ENCODE results near the gene SGK1. TPM values are rescaled to one million over a fixed set of nuclear protein-coding genes. Genes with fewer than 3 reads are reported as not detected.

SGK1 gene
- total RNA-seq, 1 experiment from 2014 or later, result 7.8 TPM

GRCh38 chr6:134201716-134202115, 116.2 kb downstream of the SGK1 start:
- no peaks in the 10 kb centered on the region for H3K4me1 ChIP-seq (ENCODE audit: insufficient read depth, low read length)
- no peak overlapping the region for H3K4me2 ChIP-seq (ENCODE audit: insufficient read depth, insufficient read length, low read length)
- no peak overlapping the region for H3K4ac ChIP-seq (ENCODE audit: low read depth, low read length)
- H3K23me2 ChIP-seq (ENCODE audit: insufficient read length, low read depth, low read length, poor library complexity, severe bottlenecking), result no peaks in the 10 kb centered on the region
- no peak for TF ChIP-seq CTCF (conservative IDR thresholded peaks at IDR 0.05)
- WGBS (ENCODE audit: extremely low coverage, insufficient read length, low lambda C conversion rate), result no CpG with 5 or more reads among the region's 5 CpGs
- H3K79me1 ChIP-seq (ENCODE audit: insufficient read depth, low read depth, low read length, poor library complexity, severe bottlenecking), result no peaks in the 10 kb centered on the region
- peaks cover 6 to 7% of the 10 kb centered on the region in 2 experiments for H3K4me1 Mint-ChIP-seq
- no peaks in the 10 kb centered on the region for H4K20me1 ChIP-seq (ENCODE audit: control insufficient read depth, insufficient read depth, insufficient read length)
- H3K56ac ChIP-seq (ENCODE audit: insufficient read length, low read depth, low read length), result no peak overlapping the region
- peaks cover 0 to 6% (median 2%) of the 10 kb centered on the region in 3 experiments; a peak in 3 of 7 replicates for H3K36me3 Mint-ChIP-seq (ENCODE audit: insufficient read depth in 1 of 3, low read depth in 3 of 3)
- H3K9me3 ChIP-seq (ENCODE audit: control insufficient read depth, low read depth, low read length), result no peaks in the 10 kb centered on the region
- H2AK5ac ChIP-seq (ENCODE audit: insufficient read length, low read length), result no peak overlapping the region
- H2BK15ac ChIP-seq (ENCODE audit: low read depth, low read length), result no peak overlapping the region
- H3K27me3 ChIP-seq (ENCODE audit: insufficient read depth, low read length), result no peaks in the 10 kb centered on the region
- H3K18ac ChIP-seq (ENCODE audit: insufficient read length, low read depth, low read length), result no peak overlapping the region
- H4K8ac ChIP-seq (replicated peaks; ENCODE audit: insufficient read length, low read depth, low read length), result no peak overlapping the region
- no peak overlapping the region for H2BK5ac ChIP-seq (ENCODE audit: insufficient read length, low read length)
- H2BK20ac ChIP-seq (ENCODE audit: low read depth, low read length, poor library complexity, severe bottlenecking), result no peak overlapping the region
- no peak overlapping the region for H3K9ac ChIP-seq (ENCODE audit: extremely low read depth, insufficient read length, low read length)
- peaks cover 4 to 6% of the 10 kb centered on the region in 2 experiments; a peak in 3 of 5 replicates for H3K9me3 Mint-ChIP-seq
- H4K91ac ChIP-seq (ENCODE audit: insufficient read length, low read depth, low read length), result no peak overlapping the region
- H2BK12ac ChIP-seq (ENCODE audit: insufficient read length, low read depth, low read length), result no peak overlapping the region
- no peaks in the 10 kb centered on the region for H3K27me3 Mint-ChIP-seq (ENCODE audit: low read depth)
- no peak overlapping the region for H3K27ac ChIP-seq (ENCODE audit: insufficient read length, low read depth, low read length)
- no peak overlapping the region for H2BK120ac ChIP-seq (ENCODE audit: low read depth, low read length, poor library complexity, severe bottlenecking)
- no peak overlapping the region for H3K23ac ChIP-seq (ENCODE audit: insufficient read length, low read depth, low read length)
- H3T11ph ChIP-seq (ENCODE audit: low read length), result no peak overlapping the region
- H3K79me2 ChIP-seq (ENCODE audit: insufficient read depth, low read length), result no peaks in the 10 kb centered on the region
- no peak overlapping the region for H3K27ac Mint-ChIP-seq
- no peak overlapping the region for H3K4me3 Mint-ChIP-seq
- H3K14ac ChIP-seq (ENCODE audit: insufficient read depth, low read length), result no peak overlapping the region
- H2AFZ ChIP-seq (ENCODE audit: low read length), result no peak overlapping the region
- DNase-seq, result no peak
- H4K5ac ChIP-seq (ENCODE audit: insufficient read length, low read depth, low read length), result no peak overlapping the region
